Astrocyte (in vitro differentiated cells and primary cell): ENCODE measurements around the gene FAM219B.

Source experiments
- EZH2 ChIP-seq: IDR thresholded peaks from 2 replicates; pipeline ENCODE4 v1.6.1; 2012; ENCODE audit warnings: mild to moderate bottlenecking, low read length, inconsistent platforms; ENCODE audit not compliant: insufficient read depth
- TF ChIP-seq, protein P1 (sequence below): IDR thresholded peaks from 2 replicates; pipeline ENCODE4 v1.5.1; 2011; ENCODE audit warnings: low read depth, mild to moderate bottlenecking, inconsistent platforms, low read length, moderate library complexity; ENCODE audit not compliant: insufficient read depth

- no peak for TF ChIP-seq EZH2
- TF ChIP-seq, protein P1, sequence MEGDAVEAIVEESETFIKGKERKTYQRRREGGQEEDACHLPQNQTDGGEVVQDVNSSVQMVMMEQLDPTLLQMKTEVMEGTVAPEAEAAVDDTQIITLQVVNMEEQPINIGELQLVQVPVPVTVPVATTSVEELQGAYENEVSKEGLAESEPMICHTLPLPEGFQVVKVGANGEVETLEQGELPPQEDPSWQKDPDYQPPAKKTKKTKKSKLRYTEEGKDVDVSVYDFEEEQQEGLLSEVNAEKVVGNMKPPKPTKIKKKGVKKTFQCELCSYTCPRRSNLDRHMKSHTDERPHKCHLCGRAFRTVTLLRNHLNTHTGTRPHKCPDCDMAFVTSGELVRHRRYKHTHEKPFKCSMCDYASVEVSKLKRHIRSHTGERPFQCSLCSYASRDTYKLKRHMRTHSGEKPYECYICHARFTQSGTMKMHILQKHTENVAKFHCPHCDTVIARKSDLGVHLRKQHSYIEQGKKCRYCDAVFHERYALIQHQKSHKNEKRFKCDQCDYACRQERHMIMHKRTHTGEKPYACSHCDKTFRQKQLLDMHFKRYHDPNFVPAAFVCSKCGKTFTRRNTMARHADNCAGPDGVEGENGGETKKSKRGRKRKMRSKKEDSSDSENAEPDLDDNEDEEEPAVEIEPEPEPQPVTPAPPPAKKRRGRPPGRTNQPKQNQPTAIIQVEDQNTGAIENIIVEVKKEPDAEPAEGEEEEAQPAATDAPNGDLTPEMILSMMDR: no peak
Measured at GRCh38 chr15:74884428-74885223, 22.0 kb downstream of the FAM219B start.
